HG03060 (cell line): ENCODE data around the gene TLCD5.

Experiments used
- ATAC-seq: cut with Tn5 transposase; IDR thresholded peaks from one replicate; pipeline ENCODE4 v1.9.1; 2021; ENCODE audit warnings: low read depth, moderate number of reproducible peaks; ENCODE audit not compliant: unreplicated experiment

Gene TLCD5

DNA sequence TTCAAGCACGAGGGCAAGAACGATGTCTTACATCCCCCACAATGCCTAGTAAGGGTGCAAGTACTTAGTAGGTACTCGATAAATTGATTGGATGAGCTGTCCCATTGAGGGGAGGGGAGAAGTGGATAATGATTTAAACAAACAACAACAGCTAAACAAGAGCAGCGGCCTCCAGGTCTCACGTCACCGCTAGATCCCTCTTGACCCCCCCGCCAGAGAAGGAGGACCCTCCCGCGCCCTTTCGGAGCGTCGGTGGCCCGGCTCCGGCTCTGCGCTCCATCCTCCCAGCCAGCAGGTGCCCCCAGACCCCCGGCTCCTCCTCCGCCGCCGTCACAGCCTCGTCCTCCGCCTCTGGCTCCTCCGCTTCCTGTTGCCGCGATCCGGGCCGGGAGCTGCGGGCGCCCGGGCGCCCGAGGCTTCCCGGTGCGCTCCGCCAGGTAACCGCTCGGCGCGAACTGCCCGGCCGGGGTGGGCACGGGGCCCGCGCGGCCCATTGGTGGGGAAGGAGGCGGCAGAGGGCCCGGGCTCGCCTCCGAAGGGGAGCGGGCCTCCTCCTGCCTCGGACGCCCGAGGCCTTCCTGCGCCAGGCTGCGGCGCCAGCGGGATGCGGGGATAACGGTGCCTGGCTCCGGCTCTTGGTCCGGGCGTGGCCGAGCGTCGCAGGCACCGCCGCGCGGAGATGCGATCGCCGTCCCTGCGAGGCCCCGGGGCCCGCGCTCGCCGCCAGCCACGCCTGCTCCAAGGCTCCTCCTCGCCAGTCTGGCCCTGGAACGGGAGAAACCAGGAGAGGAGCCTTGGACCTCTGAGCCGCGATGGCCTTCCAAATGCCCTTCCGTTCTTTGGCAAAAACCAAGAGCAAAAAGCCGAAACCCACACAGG lies at the start of gene TLCD5:
Gene TLCD5 (plus strand): TSS at position 368 of the 879 bp plus-strand sequence. CDS start 2,143 bp downstream, outside the sequence.
- no peak for ATAC-seq

DNA sequence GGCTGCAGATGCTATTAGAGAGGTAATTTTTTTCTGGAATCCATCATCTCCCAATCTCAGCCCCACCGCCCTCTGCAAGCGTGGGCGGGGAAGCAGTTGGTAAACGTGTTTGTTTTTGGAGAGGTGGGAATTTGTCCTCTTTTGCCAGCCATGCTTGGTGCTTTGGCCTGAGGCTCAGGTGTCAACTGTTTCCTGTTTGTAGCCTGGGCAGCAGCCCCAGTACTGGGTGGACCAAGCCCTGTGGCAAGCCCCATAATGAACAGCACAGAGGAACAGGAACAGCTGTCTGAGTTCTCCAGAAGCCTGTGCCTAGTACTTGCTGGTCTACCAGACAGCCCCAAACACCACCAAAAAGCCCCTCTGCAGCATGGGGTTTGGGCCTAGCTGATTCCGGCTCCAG lies 45.6 kb upstream of the TLCD5 start:
- no peak for ATAC-seq

DNA sequence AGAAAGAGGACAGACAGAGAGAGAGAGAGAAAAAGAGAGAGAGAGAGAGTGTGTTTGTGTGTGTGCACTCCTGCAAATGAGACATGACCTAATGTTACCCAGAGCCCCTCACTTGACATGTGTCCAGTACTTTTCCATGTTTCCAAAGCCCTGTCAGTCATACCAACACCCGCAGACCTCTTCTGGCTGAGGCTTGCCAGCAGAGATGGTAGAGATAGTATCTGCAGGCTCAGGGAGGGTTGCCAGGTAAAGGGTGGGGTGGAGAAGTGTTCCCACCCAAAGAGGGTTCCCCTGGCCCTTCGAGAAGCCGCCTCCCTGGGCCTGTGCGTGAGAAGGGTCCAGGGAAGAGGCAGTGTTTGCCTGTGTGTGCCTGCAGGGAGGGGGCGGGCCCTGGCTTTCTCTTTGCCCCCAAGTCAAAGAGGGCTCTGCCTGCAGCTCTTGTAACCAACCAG lies 44.5 kb upstream of the TLCD5 start:
- ATAC-seq = no peak

DNA sequence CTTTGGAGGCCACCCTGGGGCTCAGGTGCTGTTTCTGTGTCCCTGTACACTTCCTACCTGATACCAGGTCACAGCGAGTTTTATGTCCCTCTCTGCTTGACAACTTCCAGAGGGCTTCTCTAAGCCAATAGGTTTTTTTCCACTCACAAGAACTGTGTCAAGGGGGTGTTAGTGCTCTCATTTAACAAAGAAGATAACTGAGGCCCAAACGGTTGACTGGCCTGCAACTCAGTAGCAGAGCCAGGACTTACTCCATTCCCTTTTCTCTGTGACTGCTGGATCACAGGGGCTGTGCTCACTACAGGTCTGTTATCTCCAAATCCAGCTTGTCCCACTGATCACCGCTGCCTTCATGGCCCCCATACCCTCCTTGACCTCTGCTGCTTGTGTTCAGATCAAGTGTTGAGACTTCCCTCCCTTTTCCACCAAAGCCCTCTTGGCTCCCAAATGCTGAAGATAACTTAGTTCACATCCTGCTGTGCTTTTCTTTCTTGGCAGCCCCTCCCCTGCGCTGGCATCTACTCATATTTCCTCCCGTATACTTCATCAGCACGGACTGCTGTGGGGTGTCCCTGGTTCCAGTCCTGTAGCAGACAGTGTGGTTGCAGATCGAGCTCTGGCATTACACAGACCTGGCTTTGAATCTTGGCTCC lies 43.8 kb upstream of the TLCD5 start:
- ATAC-seq = no peak

DNA sequence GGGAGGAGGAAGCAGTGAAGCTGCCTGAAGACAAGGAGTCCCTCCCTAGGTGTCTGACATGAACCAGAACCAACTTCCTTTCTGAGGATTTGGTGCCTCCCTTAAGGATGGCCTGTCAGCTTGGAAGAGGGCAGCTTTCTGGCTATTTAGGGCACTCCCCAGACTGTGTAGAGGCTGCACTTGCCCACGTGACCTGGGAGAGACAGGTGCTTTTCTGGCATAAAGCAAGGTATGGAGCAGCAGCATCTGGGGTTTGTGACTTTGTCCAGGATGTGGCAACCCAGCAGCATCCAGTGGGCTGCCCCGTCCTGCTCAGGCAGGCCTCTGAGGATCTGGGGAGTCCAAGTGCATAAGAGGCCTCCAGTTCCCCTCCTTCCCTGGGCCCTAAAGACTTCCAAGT lies 42.0 kb upstream of the TLCD5 start:
- ATAC-seq = no peak

DNA sequence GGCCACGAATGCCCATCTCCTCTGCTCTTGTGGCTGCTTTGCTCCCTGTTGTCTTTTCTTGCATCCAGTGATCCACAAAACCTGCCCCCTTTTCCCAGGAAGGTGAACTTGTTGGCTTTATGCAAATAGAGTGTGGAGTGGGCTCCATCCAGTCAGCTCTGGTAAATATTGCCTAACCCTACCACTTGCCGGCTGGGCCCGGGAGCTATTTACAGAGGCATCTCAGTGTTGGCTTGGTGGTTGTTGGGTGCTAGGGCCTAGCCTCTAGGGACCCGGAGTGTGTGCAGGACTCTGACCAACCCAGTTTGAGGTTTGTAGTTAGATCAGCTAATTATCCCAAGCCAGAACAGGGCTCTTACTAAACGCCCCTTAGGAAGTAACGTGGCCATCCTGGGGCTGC lies 40.8 kb upstream of the TLCD5 start:
- no peak for ATAC-seq

DNA sequence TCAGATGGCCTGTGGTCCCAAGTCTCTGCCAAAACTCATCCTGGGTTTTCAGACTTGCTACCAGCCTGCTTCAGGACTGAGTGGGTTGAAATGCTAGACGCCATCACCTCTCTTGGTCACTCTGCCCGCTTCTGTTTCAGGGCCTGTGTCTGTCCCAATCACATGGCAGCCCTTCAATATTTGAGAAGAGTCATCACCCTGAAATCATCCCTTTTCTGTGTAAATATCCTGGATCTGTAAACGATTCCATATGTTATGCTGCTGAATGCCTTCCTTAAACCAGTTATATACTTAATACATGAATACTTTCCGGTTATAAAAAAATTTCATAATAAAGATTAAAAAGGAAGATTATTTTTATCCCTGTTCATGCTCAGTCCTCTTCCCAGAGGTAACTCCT lies 39.8 kb upstream of the TLCD5 start:
- ATAC-seq = no peak

DNA sequence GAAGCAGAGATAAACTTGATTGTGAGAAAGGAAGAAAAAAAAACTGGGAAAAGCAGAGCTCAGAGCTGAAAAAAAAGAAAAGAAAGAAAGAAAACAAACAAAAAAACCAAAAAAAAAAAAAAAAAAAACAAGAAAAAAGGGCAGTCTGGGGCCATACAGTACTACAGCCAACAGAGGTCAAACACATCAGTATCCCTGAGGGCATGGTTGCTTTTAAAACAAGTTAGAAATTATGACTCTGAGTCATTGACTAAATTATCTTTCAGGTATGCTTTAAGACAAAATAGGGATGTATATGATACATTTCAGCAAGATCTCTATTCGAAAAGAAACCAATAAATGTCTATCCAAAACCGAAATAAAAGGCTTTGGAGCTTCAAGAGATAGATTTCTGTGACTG lies 37.1 kb upstream of the TLCD5 start:
- no peak for ATAC-seq

DNA sequence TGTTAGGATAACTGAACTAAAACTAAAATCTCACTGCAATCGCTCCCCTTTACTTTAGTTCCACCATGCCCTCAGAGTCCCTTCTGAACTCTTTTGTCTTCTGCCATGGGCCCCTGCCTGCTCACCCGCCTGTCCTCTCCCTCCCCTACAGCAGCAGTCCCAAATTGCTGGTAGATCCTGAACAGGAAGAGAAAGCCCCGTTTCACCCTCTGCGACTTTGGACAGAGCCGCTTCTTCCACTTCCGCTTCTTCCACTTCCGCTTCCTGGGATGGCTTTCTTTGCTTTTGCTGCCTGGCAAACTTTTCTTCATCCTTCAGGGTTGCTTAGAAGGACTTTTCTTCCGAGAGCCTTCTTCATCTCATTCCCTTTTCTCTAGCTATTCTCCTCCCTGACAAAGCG lies 35.7 kb upstream of the TLCD5 start:
- ATAC-seq = no peak

DNA sequence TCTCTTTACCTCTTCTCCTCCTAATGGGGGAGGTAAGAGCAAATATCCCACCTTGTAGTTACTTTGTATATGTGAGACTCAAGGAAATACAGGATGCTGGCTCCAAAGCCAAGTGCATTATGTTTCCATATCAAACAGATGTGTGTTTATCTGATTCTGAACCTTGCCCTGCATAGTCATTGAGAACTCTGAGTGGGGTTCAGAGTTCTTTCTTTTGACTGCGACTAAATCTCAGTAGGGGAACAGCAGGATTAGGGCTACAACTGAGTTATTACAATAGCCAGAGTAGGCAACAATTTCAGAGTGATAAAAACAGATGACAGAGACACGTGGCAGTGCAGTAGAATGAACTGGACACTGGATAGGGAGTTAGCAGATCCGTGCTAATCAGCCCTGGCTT lies 34.1 kb upstream of the TLCD5 start:
- no peak for ATAC-seq

DNA sequence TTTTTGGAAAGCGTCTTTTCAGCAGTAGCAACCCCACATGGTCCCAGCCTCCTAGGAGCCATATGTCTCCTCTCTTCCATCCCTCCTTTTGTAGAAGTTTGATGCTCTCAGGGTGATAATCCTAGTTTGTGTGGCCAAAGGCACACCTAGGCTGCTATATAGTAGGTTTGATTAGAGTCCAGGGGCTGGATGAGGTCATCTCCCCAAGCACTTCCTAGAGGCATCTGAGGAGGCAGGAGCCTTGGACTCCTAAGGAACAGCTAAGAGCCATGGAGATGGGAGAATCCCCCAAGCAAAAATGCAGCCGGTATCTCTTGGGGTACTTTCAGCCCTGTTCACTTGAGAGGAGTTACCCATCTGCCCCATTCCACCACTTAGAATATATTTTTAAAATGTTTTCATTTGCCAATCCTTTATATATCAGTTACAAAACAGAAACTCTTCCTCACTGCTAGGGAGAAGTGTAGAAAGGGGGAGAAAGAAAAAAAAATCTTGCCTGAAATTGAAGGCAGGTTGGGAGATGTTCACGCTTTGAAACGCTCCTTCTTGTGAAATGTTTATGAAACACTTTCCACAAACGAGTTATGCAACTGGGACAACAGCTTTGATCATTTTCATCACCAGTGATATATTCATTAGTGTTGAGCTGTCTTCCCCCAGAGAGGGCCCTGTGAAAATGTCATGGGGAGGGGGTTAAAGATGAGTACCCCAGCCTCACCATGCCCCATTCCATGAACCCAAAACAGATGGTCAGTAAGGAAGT lies 31.9 kb upstream of the TLCD5 start:
- ATAC-seq = no peak

DNA sequence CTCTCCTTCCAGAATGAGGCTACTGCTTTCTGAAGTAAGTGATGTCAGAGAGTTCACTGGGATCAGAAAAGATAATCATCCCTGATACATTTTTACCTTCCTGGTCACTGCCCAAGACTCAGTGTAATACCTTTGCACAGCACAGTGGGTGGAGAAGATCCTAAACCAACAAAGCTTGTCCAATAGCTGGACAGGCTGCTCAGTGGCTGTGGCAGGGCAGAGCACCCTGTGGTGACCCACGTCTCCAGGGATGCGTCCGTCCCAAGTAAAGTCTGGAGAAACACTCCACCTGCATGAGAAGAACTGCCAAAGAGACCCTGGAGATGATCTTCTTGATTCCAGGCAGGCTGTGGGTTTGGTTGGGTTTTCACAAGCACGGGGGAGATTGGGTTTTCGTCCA lies 31.0 kb upstream of the TLCD5 start:
- no peak for ATAC-seq

DNA sequence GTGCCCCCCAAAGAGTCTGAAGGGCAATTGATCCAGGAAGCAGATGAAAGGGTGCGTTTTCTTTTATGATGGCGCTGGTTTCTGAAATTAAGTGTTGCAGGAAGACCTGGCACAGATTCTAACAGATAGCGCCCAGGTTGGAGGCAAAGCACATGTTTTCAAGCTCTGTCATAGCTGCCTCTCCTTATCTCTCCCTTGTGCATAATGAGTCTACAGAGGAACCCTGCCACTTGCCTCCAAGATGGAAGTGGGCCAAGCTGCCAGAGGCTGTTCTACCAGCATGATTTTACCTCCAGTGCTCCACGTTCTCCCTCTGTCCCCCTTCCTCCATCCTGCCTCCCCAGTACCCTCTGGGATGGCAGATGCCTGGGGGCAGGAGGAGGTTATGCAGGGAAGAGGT lies 30.0 kb upstream of the TLCD5 start:
- ATAC-seq = no peak

DNA sequence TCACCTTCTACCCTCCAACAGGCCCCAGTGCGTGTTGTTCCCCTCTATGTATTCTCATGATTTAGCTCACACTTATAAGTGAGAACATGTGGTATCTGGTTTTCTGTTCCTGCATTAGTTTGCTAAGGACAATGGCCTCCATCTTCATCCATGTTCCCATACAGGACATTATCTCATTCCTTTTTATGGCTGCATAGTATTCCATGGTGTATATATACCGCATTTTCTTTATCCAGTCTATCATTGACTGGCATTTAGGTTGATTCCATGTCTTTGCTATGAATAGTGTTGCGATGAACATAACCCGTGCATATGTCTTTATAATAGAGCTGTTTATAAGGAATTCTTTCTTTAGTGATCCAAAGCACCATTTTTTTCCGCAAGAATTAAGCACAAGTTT lies 28.5 kb upstream of the TLCD5 start:
- no peak for ATAC-seq

DNA sequence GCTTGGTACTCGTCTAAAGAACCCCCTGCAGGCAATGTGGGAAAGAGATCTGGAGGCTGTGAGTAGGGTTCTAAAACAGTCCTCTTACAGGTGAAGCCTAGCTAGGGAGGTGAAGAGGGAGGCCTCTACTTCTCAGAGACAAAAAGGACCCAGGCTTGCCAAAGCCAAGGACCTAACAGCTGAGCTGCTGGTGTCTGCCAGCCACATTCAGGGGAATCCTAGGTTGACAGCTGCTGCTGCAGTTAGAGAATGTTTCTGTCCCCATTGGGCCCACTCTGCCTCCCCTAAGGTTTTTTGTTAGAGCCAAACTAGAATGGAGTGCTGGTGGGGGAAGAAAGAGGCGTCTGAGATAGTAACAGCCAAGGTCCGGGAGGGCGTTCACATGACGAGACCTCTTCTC lies 26.6 kb upstream of the TLCD5 start:
- no peak for ATAC-seq

DNA sequence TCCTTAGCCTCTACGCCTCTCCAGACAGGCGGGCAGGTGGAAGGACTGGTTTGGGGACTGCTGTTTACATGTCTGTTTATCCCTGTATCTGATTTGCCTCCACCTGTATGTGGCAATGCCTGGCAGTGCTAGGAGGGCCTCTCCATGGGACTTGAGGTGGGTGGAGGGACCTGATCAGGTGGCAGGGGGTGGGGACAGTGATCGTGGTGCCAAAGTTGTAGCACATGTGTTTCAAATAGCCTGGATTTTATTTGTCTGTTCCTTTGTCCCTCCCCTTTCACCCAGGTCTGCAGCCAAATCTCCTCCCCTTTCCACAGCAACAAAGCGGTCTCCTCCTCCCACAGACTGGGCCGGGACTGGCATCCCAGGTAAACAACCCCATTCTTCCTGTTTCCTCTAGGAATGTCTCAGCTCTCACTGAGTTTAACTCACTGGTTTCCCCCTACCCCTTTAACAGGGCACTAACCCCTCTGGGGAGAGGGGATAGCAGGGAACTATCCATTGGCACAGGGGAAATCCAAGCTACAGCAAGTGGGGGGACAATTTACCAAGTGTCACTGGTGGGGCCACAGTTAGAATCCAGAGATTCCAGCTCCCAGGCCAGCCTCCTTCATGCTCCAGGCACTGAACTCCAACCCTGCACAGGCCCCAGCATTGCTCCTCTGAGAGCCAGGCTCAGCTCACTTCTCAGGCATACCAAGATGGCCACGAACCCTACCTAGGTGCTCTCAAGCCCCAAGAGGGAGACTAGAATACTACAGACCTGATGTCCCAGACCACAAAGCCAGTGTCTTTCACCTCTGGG lies 22.9 kb upstream of the TLCD5 start:
- no peak for ATAC-seq

DNA sequence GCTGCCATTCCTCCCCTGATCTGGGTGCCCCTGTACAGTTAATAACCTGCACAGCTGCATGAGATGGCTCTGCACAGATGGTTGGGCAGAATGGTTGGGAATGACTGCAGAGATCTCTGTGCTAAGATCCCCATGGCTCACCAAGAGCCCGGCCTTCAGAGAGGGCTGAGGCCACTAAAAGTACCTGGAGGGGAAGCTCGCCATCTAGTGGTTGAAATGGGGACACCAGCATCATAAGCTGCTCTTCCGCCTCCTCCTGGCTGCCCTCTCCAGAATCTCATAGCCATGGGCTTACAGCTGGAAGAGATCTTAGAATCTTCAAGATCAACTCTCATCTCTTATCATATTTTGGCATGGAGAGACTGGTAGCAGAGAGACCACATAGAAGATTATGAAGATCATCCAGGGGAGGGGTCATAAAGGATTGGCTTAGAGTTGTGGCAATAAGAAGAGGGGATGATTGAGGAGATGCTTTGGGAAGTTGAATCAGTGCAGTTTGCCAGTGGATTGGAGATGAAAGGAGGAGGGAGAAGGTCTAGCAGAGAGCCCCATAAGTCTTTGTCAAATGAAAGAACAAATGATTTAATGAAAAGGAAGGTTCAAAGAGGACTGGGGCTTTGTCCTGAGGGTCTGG lies 22.0 kb upstream of the TLCD5 start:
- no peak for ATAC-seq

DNA sequence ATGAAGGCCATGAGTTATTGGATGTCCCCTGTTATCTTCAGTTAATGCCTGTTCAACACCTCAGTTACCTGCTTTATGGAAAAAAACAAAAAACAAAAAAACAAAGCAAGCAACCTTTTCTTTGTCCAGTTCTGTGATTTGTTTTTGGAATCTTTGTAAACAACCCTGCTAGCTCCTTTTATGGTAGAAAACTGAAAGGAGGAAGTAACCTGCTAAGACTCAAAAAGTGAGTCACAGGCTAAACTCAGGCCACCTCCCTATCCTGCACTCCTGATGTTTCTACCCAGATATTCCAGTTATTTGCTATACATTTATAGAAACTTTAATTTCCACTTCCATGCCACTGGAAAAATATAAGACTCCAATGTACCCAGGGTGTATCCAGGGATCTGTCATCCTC lies 20.6 kb upstream of the TLCD5 start:
- no peak for ATAC-seq

DNA sequence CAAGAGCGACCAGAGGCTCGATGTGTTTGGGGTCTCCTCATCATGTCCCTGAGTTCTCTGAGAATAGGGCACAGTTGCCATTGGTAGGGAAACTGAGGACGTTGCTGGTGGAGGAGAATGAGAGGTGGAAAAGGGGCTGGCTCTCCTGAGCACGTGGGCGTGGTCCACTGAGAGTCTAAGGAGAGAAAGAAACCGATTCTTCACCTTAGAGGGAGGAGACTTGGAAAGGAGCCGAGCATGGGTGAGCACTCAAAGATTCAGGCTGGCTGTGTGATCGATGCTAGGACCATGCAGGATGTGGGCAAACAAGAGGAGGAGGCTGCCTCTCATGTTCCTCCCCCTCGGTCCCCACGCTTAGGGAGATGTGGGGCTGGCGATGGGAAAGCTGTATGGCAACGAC lies 19.8 kb upstream of the TLCD5 start:
- ATAC-seq = no peak
